HG03103 (cell line): Measurements from ENCODE around the gene TBCK.

Experiments
- ATAC-seq: cut with Tn5 transposase; IDR thresholded peaks from one replicate; pipeline ENCODE4 v1.9.1; 2021; ENCODE audit warnings: low read depth; ENCODE audit not compliant: unreplicated experiment

The TBCK gene

GRCh38 chr4:106291678-106292077 is 24.3 kb downstream of the TBCK start:
- no peak for ATAC-seq

DNA sequence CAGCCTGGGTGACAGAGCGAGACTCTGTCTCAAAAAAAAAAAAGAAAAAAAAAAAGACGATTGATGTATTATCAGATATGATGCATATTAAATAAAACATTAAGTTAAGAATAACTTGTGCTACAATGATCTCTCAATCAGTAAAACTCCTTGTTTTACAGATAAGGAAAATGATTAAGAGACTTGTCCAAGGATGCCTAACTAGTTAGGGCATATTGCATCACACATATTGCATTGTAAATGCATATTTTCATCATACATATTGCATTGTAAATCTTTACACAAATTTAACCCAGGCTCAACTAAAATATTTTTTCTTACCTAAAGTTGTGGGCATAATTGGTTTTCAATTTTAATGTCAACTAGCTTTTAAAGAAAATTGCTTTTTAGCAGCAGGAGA is 26.3 kb downstream of the TBCK start:
- no peak for ATAC-seq

DNA sequence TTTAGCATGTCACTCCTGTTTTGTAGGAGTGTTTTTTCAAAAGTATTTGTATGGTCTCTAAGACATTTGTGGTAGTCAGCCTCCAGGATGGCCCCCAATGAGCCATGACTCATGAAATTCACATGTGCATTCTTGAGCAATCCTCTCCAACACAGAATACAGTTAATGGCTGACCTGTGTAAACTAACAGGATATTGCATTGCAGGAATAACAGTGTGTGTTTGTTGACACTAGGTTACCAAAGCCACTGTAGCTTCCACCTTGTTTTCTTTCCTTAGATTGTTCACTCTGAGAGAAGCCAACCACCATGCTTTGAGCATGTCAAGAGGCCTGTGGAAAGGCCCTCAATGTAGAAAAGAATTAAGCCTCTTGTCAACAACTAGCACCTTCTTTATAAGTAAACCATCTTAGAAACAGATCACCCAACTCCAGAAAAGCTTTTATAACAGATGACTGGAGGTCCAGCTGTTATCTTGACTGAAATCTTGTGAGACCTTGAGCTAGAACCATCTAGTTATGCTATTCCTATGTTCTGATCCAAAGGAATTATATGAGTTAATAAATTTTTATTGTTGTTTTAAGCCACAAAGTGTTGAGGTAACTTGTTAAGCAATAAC is 28.5 kb downstream of the TBCK start:
- ATAC-seq, result no peak

DNA sequence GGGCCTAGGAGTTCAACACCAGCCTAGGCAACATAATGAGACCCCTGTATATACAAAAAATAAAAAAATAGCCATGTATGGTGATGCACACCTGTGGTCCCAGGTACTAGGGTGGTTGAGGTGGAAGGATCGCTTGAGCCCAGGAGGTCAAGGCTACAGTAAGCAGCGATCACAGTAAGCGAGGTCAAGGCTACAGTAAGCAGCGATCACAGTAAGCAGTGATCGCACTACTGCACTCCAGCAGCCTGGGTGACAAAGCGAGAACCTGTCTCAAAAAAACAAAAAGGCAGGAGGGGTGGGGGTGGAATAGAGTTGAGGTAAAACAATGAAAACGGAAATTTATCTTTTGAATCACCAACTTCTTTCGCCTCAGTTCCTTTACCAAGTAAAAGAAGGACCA is 29.4 kb downstream of the TBCK start:
- ATAC-seq, result no peak

- no peak for ATAC-seq
Measured at GRCh38 chr4:106284227-106284626, 31.8 kb downstream of the TBCK start.

GRCh38 chr4:106277140-106277675 is 38.8 kb downstream of the TBCK start:
- no peak for ATAC-seq

DNA sequence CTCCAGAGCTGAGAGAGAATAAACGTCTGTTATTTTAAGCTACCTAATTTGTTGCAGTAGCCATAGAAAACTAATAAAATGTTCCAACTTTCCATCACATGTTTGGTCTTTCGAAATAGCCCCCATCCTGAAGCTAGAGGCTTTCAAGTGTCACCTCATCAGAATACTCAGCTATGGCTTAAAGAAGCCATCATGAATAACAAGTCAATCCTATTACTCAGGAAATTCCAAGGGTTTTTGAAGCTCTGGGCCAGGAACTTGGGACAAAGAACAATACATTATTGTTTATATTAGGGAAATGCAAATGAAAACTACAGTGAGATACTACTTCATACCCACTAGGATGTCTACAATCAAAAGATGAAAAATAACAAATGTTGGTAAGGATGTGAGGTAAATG is 42.2 kb downstream of the TBCK start:
- no peak for ATAC-seq

DNA sequence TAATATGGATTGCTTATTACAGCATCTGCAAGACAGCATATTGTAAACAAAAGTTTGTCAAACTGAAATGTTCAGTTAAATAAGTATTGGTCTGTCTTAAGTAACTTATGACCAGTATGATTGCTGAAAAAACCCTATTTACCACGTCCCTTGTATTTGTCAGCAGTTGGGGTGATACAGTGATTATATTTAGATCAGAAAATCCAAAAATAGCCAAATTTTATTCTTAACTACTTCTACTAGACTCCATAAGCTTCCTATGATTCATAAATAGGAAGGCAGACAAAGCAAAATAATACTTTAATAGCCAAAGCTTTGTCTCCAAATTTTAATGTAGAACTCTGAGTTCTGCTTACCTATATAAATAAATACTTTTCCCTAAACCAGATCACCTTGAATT is 45.3 kb downstream of the TBCK start:
- ATAC-seq, result no peak

GRCh38 chr4:106269711-106270110 is 46.3 kb downstream of the TBCK start:
- ATAC-seq, result no peak

DNA sequence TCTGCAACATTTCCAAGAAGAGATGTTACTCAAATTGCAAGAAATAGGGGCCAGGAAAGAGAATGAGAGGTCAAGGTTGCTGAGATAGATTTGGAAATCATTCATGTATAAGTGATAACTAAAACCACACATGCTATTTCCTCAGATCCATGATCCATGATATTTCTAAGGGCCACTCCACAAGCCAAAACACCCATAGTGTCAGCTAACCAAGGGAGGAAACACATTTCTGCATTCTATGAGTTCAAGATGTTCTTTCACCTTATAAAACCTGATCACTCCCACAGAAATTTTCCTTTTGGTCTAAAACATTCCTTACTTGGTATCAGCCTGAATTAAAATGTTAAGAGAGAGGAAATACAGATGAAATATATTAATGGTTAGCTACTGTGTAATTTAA is 47.2 kb downstream of the TBCK start:
- ATAC-seq, result no peak

- ATAC-seq, result peak; percentile 64
Measured at GRCh38 chr4:106266201-106266600, 49.8 kb downstream of the TBCK start.

DNA sequence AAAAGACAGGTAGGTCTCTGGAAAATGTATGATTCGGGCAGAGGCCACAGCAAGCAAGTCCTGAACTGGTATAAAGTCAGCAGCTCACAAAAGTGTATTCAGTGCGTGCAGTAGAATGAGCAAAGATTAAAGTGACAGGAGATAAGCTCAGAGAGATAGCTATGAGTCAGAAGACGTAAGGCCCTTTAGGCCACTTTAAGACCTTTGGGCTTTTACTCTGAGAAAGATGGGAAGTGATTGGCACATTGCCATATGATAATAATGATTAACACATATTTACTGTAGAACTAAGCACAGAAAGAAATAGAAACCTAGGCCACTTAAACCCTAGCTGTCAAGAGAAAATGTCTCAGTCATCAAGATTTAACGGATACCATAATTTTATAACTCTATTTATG is 51.7 kb downstream of the TBCK start:
- no peak for ATAC-seq

DNA sequence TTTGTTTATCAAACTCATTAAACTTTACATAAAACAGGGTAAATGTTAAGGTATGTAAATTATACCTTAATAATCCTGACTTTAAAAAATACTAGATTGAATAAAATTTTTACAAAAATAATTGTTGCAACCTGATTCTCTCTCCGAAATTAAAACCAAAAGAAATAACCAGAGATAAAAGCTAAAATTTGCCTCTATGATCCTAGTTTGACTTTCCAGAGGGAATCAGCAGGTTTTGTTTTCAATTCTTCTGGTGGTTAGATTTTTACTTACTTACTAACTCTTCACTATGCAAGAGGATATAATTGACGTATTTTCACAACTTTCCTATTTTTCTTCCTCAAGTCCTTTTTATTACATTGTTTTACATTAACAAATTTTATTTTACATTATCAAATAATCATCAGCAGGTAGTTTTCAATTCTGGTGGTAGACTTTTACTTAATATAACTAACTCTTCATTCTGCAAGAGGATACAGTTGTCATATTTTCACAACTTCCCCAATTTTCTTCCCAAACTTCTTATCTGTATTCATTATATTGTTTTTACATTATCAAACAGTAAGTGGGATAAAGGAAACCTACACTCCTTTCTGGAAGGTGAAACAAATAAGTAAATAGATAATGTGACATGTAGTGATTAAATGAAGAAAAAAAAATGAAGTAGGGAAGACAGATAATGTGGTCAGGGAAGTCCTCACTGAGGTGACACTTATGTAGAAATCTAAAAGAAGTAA is 52.2 kb downstream of the TBCK start:
- no peak for ATAC-seq

GRCh38 chr4:106261980-106262379 is 54.0 kb downstream of the TBCK start:
- no peak for ATAC-seq

DNA sequence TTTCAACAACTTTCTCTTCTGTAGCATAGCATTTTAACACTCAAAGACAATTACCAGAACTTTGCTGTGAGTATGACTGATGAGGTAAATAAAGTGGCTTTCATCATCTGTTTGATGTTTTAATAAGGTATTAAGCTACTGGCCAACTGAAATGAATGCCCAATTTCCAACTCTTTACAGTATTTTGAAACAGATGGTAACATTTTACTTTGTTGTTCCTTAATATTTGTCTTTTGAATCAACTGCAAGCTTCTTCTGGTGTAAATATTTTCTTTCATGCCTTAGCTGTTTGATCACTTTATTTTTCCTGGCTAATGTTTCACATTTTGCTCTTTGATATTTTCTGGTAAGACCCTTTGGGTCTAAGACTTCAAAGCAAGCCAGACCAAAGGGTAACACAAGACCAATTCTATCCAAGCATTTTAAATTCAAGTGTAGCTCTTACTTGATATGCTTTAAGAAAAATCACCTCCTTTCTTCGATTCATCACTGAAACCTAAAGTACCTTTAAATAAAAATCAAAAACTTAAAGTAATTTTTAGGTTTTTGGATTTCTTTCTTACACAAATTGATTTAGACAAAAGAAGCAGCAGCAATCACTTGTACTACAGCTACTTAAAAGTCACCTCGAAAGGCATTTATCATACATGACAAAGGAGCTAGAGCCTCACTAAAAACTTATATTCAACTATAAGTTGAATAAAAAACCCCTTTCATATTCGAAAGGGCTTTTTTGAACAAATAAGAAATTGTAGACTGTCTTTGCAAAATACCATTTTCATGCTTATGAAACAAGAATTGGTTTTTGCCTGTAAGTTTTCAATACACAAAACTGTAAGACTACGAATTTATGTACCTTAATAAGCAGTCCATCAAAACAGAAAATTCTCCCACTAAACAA is 57.6 kb downstream of the TBCK start:
- ATAC-seq, result no peak

GRCh38 chr4:106256190-106256589 is 59.8 kb downstream of the TBCK start:
- no peak for ATAC-seq

DNA sequence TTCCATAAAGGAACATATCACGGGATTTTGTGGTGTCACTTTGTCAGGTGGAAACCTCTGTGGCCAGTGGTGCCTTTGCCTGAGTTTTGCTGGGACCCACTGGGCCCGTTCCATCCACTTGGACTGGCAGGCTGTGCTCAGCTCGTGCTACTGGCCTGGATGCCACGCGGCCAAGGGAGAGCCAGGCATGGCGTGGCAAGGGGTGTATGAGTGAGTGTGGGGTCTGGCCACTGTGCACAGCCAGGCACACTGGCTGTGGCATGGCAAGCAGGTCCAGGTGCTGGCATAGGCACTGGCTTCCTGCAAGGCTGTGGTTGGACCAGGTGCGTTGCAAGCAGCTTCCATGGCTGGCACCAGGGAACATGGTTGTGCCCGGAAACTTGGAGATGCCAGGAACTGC is 60.8 kb downstream of the TBCK start:
- ATAC-seq, result no peak

DNA sequence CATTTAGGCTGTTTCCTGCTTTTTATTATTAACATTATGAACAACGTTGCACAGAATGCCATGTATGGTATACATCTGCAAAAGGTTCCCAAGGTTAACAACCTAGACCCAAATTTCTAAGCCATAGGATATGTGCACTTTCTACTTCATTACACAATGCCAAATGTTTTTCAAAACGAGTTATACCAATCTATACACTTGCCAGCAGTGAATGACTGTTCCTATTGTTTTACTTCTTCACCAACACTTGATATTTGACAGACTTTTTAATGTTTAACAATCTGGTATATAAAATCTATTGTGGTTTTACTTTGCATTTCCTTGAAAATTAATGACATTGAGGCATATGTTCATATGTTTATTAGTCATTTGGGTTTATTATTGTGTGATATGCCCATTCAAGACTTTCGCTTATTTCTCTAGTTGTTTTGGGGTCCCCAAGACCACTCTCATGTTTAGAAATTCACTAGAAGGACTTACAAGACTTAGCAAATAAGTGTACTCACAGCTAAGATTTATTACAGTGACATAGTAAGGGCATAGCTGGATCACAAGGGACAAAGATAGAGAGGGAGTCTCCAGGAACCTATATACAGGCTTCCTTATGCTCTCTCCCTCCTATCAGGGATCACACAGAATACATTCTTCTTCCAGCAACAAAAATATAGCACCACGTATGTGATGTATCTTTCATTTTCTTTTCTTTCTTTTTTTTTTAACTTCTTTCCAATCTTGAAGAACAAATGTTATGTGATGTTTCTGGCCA is 62.5 kb downstream of the TBCK start:
- no peak for ATAC-seq

GRCh38 chr4:106247600-106247999 is 68.4 kb downstream of the TBCK start:
- no peak for ATAC-seq

GRCh38 chr4:106246441-106246840 is 69.6 kb downstream of the TBCK start:
- ATAC-seq, result no peak

DNA sequence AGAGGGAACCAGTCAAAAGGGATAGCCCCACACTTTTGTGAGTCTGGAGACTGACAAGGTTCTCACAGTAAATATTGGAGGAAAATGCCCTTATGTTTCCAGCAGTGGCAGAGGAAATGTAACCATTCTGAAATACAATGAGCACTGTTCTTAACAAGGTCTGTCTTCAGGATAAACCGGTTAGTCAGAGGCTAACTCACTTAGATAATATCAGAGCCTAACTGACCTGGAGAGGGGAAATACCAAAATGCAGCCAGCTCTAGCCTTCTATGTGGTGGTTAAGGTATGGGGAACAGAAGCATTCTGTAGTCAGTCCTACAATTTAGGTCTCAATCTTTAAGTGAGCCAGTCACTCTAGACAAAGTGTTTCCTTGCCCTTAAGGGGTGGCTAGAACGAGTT is 70.8 kb downstream of the TBCK start:
- no peak for ATAC-seq
